ENCODE measurements around the gene NWD2.
"Not testable (repeated sequence)": the region's sequence is repeated elsewhere in the genome, so short reads cannot be mapped to it uniquely, and the experiment has no call there.

The NWD2 gene

DNA sequence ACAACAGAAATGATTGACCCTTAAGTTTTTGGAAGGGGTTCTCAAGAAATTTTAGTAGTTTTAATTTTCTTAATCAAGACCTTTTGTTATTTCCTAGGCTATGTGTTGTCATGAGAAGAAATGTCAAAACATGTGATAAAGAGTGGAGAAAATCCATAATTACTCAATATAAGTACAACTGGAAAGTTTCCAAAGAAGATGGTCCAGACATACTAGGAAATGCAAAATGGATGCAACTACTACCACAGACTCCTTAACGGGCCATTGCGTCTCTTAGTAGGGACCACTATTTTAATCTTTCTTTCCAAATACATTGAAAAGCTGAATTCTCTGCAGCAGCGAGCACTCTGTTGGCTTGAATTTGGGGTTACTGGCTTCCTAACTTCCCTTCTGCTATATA is 148.8 kb downstream of the NWD2 start:
- no peak for DNase-seq (ENCODE audit: low spot score)

DNA sequence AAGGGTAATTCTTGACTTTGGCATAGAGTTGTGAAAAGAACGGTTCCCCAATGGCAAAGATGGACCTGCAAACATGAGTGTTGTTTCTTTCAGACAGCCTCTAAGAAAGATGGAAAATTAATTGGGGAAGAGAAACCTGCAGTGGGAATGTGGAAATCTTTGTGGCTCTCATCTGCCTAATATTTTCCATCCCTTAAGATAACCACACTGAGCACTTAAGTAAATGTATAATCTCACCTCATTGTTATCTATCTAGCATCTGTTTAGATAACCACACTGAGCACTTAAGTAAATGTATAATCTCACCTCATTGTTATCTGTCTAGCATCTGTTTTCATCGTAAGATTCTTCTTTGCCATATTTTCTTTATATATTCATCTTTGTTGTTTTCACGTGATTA is 149.3 kb downstream of the NWD2 start:
- no peak for DNase-seq (ENCODE audit: low spot score)

DNA sequence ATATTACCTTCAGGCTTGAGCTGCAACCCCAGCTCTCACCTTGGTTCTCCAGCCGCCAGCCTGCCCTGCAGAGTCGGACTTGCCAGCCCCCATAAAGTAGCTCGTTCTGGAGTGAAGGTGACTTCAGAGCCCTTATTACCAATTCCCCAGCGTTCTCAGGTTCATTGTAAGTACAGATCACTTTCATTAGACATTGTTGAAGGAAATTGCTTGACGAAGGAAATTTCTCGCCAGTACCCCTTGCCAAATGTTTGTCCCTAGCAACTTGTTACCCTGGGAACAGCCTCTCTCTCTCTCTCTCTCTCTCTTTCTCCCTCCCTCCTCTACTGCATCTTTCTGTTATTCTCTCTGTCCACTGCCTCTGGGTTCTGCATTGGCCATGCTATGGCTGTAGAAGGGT is 153.0 kb downstream of the NWD2 start:
- DNase-seq (ENCODE audit: low spot score) = no peak

DNA sequence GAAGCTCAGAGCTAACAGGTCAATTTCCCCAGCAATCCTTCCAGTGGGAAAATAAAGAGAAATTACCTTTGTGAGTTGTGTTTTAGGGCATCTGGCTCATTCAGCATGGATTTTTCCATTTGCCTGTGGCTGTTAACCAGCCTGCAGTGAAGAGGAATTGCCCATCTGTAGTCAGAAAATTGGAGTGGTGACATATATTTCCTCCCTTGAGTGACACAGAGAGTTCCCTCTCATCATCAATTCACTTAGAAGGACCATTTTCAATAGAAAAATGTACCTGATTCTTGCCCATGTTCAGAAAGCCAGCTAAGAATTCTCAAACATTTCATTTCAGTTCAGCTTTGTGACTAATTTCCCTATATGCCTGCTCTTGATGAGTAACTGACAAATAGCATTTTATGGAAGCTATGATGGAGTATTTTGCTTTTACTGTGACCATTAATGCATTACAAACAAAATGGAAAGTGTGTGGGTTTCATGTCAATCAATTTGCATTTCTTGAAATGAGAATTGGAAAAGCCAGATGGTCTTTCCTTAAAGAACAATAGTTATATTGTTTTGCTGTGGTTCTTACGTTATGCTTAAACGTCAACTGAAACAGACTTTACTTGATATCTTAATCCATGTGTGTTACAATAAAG is 155.8 kb downstream of the NWD2 start:
- no peak for DNase-seq (ENCODE audit: low spot score)

DNA sequence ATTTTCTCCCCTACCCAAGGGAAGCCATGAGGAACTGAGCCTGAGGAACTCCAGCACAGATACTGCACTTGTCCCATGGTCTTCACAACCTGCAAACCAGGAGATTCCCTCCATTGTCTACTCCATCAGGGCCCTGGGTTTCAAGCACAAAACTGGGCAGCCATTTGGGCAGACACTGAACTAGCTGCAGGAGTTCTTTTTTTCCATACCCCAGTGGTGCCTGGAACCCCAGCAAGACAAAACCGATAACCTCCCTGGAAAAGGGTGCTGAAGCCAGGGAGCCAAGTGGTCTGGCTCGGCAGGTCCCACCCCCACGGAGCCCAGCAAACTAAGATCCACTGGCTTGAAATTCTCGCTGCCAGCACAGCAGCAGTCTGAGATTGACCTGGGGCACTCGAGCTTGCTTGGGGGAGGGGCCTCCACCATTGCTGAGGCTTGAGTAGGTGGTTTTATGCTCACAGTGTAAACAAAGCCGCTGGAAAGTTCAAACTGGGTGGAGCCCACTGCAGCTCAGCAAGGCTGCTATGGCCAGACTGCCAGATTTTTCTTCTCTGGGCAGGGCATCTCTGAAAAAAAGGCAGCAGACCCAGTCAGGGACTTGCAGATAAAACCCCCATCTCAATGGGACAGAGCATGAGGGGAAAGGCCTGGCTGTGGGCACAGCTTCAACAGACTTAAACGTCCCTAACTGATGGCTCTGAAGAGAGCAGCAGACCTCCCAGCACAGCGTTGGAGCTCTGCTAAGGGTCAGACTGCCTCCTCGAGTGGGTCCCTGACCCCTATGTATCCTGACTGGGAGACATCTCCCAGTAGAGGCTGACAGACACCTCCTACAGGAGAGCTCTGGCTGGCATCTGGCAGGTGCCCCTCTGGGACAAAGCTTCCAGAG is 163.6 kb downstream of the NWD2 start:
- not testable (repeated sequence) for DNase-seq (ENCODE audit: low spot score)

DNA sequence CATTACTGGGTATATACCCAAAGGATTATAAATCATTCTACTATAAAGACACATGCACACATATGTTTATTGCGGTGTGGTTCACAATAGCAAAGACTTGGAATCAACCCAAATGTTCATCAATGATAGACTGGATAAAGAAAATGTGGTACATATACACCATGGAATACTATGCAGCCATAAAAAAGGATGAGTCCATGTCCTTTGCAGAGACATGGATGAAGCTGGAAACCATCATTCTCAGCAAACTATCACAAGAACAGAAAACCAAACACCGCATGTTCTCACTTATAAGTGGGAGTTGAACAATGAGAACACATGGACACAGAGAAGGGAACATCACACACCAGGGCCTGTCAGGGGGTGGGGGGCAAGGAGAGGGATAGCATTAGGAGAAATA is 169.1 kb downstream of the NWD2 start:
- not testable (repeated sequence) for DNase-seq (ENCODE audit: low spot score)

DNA sequence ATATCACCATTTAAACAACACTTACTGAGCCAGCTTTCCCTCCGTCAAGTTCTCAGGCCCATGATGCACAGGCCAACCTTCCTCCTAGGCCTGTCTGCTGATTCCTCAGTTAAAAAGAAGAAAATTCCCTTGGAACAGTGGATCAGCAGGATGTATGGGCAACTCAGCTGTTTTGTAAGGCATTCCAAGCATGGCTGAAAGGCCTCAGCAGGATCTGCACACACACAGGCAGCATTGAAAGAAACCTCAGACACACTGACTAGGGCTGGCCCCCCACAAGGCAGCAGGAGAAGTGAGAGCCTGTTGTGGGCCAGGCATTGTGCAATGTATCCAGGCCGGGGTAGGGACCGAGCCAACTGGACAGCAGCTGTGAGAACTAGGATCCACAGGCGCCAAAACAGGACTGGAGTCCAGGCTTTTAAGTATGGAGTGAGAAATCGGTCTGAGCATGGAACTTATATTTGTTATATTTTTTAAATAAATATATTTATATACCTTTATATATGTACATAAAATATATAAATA is 171.4 kb downstream of the NWD2 start:
- no peak for DNase-seq (ENCODE audit: low spot score)

DNA sequence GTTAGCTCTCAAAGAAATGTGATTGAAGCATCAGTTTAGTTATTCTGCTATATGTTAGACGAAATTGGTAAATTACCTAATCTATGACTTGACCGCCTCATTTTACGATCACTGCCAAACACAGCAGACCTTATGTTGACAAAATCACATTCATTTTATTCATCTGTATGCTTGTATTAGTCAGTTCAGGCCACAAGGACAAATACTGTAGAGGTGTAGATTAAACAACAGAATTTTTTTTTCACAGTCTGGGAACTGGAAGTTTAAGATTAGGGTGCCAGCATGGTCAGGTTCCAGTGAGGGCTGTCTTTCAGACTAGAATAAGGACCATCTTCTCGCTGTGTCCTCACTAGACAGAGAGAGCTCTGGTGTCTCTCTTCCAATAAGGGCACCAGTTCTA is 177.1 kb downstream of the NWD2 start:
- no peak for DNase-seq (ENCODE audit: low spot score)

DNA sequence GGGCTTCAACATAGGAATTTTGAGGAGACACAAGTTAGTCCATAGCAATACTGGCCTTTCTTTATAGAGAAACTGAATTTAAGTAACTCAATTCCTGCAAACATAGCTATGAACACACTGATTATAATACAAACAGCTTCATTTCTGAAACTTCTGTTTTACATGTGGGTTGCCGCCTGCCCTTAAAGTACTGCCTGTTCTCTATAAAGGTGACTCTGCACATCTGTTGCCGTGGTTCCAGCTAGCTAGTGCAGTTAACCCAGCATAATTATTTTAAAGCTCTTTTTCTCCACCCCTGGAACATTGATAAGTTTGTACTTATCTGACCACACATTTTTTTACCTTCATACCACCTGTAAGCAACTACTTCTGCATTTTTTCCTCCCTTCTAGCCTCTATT is 177.6 kb downstream of the NWD2 start:
- no peak for DNase-seq (ENCODE audit: low spot score)

DNA sequence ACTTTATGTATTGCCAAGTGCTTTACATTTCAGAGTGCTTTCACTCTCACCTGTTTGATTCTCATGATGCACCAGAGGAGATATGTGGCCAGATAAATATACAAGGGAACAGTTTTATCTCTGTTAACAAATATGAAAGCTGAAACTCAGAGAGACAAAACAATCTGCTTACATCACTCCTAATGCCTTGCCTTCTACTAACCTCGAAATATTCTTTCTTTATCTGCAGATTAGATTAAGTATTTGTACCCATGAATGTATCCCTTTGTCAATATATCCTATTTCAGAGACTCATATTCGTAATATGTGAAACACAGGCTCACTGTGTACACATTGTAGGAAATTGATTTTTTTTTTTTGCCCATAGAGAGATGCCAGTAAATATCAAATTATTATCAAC is 178.1 kb downstream of the NWD2 start:
- no peak for DNase-seq (ENCODE audit: low spot score)

DNA sequence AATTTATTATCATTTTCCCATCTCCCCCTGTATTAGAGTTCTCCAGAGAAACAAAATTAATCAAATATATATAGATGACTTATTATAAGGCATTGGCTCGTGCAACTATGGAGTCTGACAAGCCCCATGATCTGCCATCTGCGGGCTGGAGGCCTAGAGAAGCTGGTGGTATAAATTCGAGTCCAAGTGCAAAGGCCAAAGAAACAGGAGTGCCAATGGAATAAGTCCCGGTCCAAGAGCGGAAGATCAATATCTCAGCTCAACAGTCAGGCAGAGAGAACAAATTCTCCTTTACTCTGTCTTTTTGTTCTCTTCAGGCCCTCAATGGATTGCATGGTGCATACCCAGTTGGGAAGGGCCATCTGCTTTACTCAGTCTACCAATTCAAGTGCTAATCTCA is 178.8 kb downstream of the NWD2 start:
- no peak for DNase-seq (ENCODE audit: low spot score)

DNA sequence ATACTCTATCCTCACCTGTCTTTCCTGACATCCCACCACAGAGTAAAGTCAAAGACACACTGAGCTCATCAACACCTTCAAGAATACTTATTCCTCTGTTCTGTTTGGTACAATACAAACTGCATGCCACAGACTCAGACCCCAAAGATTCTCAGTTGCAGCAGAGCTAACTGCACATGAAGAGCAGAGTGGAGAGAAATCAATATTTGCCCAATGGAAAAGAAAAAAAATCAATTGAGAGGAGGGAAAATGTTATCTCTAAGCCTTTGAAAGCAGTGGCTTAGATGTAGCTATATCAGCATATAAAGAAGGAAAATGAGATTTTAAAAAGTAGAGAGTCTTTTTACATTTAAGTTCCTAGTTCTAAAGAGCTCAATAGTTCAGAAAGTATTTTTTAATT is 180.2 kb downstream of the NWD2 start:
- DNase-seq (ENCODE audit: low spot score) = no peak

DNA sequence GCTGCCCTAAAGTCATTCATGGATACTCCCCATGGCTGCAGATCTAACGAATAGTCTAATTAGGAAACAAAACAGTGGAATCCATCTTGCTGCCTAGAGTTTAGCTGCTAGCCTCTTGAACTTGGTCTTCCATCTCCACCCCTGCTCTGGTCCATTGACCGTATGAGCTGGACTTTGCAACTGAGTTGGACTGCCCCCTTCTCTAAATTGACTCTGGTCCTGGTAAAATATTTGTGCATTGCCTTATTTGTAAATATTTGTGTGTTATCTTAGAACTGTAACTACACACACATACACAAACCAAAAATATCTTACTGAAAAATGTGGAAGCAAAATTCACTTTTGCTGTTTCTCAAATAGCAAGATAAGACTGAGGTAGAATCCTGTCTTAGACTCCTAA is 181.3 kb downstream of the NWD2 start:
- DNase-seq (ENCODE audit: low spot score) = no peak

DNA sequence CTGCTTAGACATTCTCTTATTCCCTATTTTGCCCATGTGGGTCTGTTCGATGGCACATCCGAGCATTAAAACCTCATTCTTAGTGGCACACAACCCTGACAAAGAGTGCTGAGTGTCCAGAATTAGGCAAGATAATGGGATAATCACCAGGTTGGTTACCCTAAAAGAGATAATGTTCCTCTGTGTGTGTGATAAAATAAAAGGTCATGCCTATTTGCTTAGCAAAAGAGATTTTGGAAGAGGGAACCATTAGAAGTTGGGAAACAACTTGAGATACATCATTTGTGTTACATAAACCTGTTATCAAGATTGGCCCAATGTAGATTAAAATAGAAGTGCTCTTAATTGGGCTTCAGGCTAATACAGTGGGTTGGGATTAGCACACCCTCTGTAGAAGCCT is 182.7 kb downstream of the NWD2 start:
- DNase-seq (ENCODE audit: low spot score) = no peak

DNA sequence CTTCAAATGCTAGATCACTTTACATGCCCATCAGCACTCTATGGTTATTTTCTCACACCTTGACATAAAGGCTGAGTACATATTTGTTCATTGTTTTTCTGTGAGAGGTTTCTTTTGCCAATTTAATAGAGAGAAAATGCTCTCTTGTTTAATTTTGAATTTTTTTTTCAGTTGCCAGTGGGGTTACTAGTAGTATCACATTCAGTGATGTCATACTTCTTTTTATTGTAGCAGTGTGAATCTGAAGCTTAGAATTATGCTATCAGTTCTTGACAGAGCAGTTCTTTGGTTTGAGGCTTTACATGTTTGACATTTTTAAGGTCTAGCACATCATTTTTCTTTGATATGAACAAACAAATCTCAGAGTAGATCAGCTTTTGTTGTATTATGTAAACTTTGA is 185.4 kb downstream of the NWD2 start:
- no peak for DNase-seq (ENCODE audit: low spot score)

DNA sequence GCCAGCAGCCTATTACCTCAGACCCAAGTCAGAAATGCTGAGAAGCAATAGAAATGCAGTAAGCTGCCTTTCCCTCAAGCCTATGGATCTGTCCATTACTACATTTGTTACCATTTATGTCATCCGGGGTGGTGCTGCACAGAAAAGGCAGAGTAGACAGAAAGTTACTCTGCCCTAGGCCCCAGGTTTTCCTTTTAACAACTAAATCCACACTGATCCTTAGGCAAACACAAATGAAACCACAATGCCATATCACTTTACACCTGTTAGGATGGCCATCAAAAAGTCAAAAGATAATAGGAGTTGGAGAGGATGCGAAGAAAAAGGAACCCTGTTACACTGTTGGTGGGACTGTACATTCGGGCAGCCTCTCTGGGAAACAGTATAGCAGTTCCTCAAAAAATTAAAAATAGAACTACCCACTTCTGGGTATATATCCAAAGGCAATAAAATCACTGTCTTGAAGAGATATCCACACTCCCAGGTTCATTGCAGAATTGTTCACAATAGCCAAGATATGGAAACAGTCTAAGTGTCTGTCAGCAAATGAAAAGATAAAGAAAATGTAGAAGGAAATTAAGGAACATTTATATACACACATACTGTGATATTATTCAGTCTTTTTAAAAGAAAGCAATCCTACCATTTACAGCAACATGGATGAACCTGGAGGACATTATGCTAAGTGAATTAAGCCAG is 186.3 kb downstream of the NWD2 start:
- DNase-seq (ENCODE audit: low spot score) = no peak

DNA sequence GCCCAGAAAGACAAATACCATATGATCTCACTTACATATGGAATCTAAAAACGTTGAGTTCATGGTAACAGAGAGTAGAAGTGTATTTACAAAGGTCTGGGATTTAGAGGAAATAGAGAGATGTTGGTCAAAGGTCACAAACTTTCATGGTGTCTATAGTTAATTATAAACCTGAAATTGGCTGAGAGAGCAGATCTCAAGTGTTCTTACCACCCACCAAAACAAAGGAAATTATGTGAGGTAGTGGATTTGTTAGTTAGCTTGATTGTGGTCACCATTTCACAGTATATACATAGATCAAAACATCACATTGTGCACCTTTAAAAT is 186.8 kb downstream of the NWD2 start:
- no peak for DNase-seq (ENCODE audit: low spot score)

DNA sequence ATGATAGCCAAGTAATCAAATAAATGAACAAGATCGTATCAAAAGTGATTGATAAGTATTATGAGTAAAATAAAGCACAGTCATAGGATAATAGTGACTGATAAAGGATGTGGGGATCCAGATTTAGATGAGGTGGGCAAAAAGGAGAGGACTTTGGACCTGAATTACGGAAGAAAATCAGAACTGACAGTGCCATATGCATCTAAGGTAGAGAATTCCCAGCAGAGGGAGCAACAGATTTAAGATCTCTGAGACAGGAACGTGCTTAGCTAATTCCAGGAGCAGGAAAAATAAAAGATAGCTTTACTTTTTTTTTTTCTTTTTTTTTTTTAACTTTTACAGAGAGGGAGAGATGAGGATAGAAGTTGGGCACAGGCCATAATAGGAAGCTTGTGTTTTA is 189.9 kb downstream of the NWD2 start:
- no peak for DNase-seq (ENCODE audit: low spot score)

DNA sequence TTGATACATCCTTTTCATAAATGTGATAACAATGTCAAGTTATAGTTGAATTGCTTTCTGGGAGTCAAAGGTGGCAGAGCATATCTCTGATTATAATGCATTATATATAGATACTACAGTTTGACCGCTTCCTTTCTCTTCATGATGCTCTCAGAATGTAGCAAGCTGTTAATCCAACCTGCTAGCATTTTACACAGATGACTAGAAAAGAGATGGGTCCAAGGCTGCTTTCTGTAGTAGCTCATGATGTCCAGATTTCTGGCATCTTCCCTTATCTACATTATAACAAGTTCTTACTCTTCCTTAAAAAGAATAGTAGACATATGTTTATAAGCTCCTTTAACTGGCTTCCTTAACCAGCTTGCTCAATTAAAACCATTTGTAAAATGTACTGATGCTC is 192.0 kb downstream of the NWD2 start:
- DNase-seq (ENCODE audit: low spot score) = no peak

DNA sequence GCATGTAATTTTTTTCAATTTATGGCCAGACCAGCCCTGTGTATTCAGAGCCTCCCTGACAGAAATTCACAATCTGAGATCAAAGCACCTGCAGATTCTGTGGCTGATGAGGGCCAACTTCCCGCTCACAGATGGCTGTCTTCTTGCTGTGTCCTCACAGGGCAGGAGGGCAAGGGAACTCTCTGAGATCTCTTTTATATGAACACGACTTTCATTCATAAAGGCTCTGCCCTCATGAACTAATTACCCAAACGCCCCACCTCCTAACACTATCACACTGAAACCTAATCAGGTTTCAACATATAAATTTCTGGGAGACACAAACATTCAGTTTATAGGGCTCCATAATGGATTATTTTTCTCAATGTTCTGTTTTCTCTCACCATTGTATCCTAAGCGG is 192.6 kb downstream of the NWD2 start:
- no peak for DNase-seq (ENCODE audit: low spot score)

DNA sequence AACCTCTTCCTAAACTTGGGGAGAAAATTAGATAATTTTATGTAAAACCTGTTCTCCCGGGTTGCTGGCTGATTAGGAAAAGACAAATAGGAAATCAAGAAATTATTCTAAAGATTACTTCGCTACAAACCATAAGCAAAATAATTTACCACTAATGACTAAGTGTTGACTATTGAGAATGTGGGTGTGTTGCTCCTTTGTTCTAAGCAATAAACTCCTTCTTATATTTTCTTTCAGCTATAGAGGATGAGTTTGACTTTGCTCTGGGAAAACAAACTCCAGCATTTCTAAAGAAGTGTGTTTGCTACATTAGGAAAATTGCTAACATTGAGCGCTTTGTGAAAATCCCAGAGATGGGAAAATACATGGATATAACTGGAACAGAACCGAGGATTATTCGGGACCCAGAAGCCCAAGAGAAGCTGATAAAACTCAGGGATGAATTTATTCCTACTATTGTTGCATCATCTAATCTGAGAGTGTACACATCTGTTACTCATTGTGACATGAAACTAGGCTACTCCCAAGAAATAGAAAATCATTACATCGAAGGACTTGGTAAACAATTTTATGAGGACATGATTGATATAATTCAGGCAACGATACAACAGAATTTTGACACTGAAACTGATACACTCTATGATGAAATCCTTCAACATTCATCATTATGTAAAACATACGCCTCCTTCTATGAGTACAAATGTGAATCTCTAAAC is 194.2 kb downstream of the NWD2 start:
- no peak for DNase-seq (ENCODE audit: low spot score)
